HepG2 (cell line): Measurements from ENCODE around the gene TNFAIP2. TPM values are rescaled to one million over a fixed set of nuclear protein-coding genes. Genes with fewer than 3 reads are reported as not detected.
A peak's percentile ranks its signal among the peaks of the same experiment; 100 is the strongest.

Experiments used
- ATF7 ChIP-seq, 2 experiments: fragments of 450-650 bp in 1 of 2; sonication (generic) in 1 of 2; formaldehyde crosslinking in 1 of 2; IDR thresholded peaks; 2 replicates each; pipeline versions ENCODE4 v1.4.0 to v1.6.1; 2016 to 2020; ENCODE audit warnings: antibody characterized with exemption in 1 of 2, mild to moderate bottlenecking in 1 of 2, missing genetic modification reagents in 1 of 2
- CREM ChIP-seq, 2 experiments: sonication (generic) in 1 of 2; formaldehyde crosslinking in 1 of 2; IDR thresholded peaks; 2 replicates each; pipeline versions ENCODE4 v1.4.0 to v1.6.1; 2016 to 2020; ENCODE audit warnings: antibody characterized with exemption in 1 of 2, mild to moderate bottlenecking in 1 of 2, missing genetic modification reagents in 1 of 2
- HNRNPK ChIP-seq: fragments of 200-400 bp; formaldehyde crosslinking; IDR thresholded peaks from 2 replicates; pipeline ENCODE4 v1.6.1; 2018; ENCODE audit warnings: low read length, low read depth, moderate library complexity, mild to moderate bottlenecking; ENCODE audit not compliant: poor library complexity, severe bottlenecking
- HNRNPL ChIP-seq: fragments of 200-400 bp; formaldehyde crosslinking; IDR thresholded peaks from 2 replicates; pipeline ENCODE4 v1.6.1; 2017; ENCODE audit warnings: mild to moderate bottlenecking, low read depth, low read length
- JUNB ChIP-seq: sonication (generic); formaldehyde crosslinking; IDR thresholded peaks from 2 replicates; pipeline ENCODE4 v1.8.0; 2022; ENCODE audit warnings: missing genetic modification reagents, mild to moderate bottlenecking, borderline replicate concordance
- KDM3A ChIP-seq: IDR thresholded peaks from 2 replicates; pipeline ENCODE4 v1.6.1; 2018; ENCODE audit warnings: low read depth, missing compliant biosample characterization
- MTA1 ChIP-seq: sonication (generic); formaldehyde crosslinking; IDR thresholded peaks from 2 replicates; pipeline ENCODE4 v1.4.0; 2020; ENCODE audit warnings: missing genetic modification reagents, mild to moderate bottlenecking, borderline replicate concordance
- PLRG1 ChIP-seq: fragments of 450-650 bp; conservative IDR thresholded peaks from 2 replicates; pipeline ENCODE4 v1.6.1; 2016
- RAD21 ChIP-seq: fragments of 450-650 bp; formaldehyde crosslinking; IDR thresholded peaks from 2 replicates; pipeline ENCODE4 v1.5.0; 2020; ENCODE audit warnings: mild to moderate bottlenecking
- RELA ChIP-seq: sonication (generic); formaldehyde crosslinking; IDR thresholded peaks from 2 replicates; pipeline ENCODE4 v1.4.0; 2020; ENCODE audit warnings: missing genetic modification reagents
- SMC3 ChIP-seq: IDR thresholded peaks from 2 replicates; pipeline ENCODE4 v1.6.1; 2011; ENCODE audit warnings: low read length, improper control_type of control experiment
- SP2 ChIP-seq: sonication (generic); formaldehyde crosslinking; IDR thresholded peaks from 2 replicates; pipeline ENCODE4 v1.5.1; 2020; ENCODE audit warnings: mild to moderate bottlenecking, missing genetic modification reagents
- THAP11 ChIP-seq: IDR thresholded peaks from 2 replicates; pipeline ENCODE4 v1.6.1; 2016; ENCODE audit warnings: missing biosample characterization, missing genetic modification reagents
- ZNF263 ChIP-seq: sonication (generic); formaldehyde crosslinking; IDR thresholded peaks from 2 replicates; pipeline ENCODE4 v1.4.0; 2020; ENCODE audit warnings: missing genetic modification reagents
- ZNF816 ChIP-seq: sonication (generic); formaldehyde crosslinking; IDR thresholded peaks from 2 replicates; pipeline ENCODE4 v1.8.0; 2022; ENCODE audit warnings: missing genetic modification reagents, mild to moderate bottlenecking, borderline replicate concordance
- polyA plus RNA-seq, 8 experiments: library from polyadenylated mRNA; depleted of rRNA in 3 of 8; stranded (reverse) in 7 of 8; unstranded in 1 of 8; fragments of >200 nt; fragmentation: Illumina TruSeq in 4 of 8; extraction: Trizol in 4 of 8; gene quantifications; 2 replicates each; pipeline versions ENCODE4 v1.2.1 to v1.2.3, GENCODE V29; 2011 to 2016; ENCODE audit warnings: low read depth in 4 of 8, missing spikeins in 1 of 8, mixed read lengths in 1 of 8; ENCODE audit not compliant: insufficient read depth in 1 of 8
- total RNA-seq, 5 experiments: library from RNA; depleted of rRNA; stranded (reverse); fragments of >200 nt; fragmentation: Illumina TruSeq; extraction: Trizol; gene quantifications; 2 replicates each; pipeline ENCODE4 v1.2.3, GENCODE V29; 2016; ENCODE audit warnings: low read depth in 1 of 5
- TF ChIP-seq, protein P1 (sequence below): sonication (generic); formaldehyde crosslinking; conservative IDR thresholded peaks from 2 replicates; pipeline ENCODE4 v1.8.0; 2022; ENCODE audit warnings: mild to moderate bottlenecking, moderate library complexity, missing genetic modification reagents
- TF ChIP-seq, protein P2 (sequence below): IDR thresholded peaks from 2 replicates; pipeline ENCODE4 v1.6.1; 2018; ENCODE audit warnings: missing genetic modification reagents
- TF ChIP-seq, protein P3 (sequence below): sonication (generic); formaldehyde crosslinking; IDR thresholded peaks from 2 replicates; pipeline ENCODE4 v1.4.0; 2020; ENCODE audit warnings: missing genetic modification reagents, low read depth, mild to moderate bottlenecking, borderline replicate concordance
- TF ChIP-seq, protein P4 (sequence below): sonication (generic); formaldehyde crosslinking; IDR thresholded peaks from 2 replicates; pipeline ENCODE4 v1.5.0; 2020; ENCODE audit warnings: mild to moderate bottlenecking, missing genetic modification reagents, borderline replicate concordance
- TF ChIP-seq, protein P5 (sequence below): sonication (generic); formaldehyde crosslinking; IDR thresholded peaks from 2 replicates; pipeline ENCODE4 v1.5.1; 2020; ENCODE audit warnings: missing genetic modification reagents, mild to moderate bottlenecking, borderline replicate concordance

Gene TNFAIP2
- total and polyA plus RNA-seq, 2 of the 13 experiments (the other 11 are each of a cell fraction or from before 2014, with no cell fraction given): 0.46 to 1.5 TPM

DNA sequence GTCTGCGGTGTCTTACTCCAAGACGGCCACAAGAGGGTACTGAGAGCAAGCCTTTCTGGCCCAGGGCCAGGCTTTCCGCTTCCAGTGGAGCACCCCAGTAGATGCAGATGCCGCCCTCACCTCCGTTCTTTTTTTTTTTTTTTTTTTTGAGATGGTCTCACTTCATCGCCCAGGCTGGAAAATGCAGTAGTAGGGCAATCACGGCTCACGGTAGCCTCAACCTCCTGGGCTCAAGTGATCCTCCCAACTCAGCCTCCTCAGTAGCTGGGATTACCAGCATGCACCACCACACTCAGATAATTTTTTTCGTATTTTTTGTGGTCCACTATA lies 44.9 kb upstream of the TNFAIP2 start (continued):
- TF ChIP-seq KDM3A (CRISPR knock-in tag) (no peak), ZNF816 (no peak), CREM (IDR thresholded peaks at IDR 0.05) (no peak), CREM (CRISPR knock-in tag; IDR thresholded peaks at IDR 0.05) (no peak), JUNB (CRISPR knock-in tag) (no peak), THAP11 (CRISPR knock-in tag) (0 out of 2 replicates have a peak, but pooled peaks have one; percentile 32), ATF7 (IDR thresholded peaks at IDR 0.05) (no peak), ATF7 (CRISPR knock-in tag; IDR thresholded peaks at IDR 0.05) (no peak), SP2 (CRISPR knock-in tag) (no peak), RELA (no peak), SMC3 (peak; percentile 68), RAD21 (CRISPR knock-in tag) (peak; percentile 57; the same call in 1 of the 2 replicates), ZNF263 (CRISPR knock-in tag) (peak; percentile 66; the same call in 1 of the 2 replicates), PLRG1 (no peak), HNRNPL (no peak), HNRNPK (no peak), MTA1 (CRISPR knock-in tag) (no peak)
- TF ChIP-seq, protein P1, sequence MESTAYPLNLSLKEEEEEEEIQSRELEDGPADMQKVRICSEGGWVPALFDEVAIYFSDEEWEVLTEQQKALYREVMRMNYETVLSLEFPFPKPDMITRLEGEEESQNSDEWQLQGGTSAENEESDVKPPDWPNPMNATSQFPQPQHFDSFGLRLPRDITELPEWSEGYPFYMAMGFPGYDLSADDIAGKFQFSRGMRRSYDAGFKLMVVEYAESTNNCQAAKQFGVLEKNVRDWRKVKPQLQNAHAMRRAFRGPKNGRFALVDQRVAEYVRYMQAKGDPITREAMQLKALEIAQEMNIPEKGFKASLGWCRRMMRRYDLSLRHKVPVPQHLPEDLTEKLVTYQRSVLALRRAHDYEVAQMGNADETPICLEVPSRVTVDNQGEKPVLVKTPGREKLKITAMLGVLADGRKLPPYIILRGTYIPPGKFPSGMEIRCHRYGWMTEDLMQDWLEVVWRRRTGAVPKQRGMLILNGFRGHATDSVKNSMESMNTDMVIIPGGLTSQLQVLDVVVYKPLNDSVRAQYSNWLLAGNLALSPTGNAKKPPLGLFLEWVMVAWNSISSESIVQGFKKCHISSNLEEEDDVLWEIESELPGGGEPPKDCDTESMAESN (CRISPR knock-in tag): no peak
- TF ChIP-seq, protein P2, sequence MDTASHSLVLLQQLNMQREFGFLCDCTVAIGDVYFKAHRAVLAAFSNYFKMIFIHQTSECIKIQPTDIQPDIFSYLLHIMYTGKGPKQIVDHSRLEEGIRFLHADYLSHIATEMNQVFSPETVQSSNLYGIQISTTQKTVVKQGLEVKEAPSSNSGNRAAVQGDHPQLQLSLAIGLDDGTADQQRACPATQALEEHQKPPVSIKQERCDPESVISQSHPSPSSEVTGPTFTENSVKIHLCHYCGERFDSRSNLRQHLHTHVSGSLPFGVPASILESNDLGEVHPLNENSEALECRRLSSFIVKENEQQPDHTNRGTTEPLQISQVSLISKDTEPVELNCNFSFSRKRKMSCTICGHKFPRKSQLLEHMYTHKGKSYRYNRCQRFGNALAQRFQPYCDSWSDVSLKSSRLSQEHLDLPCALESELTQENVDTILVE: peak; percentile 48; the same call in 1 of the 2 replicates
- TF ChIP-seq, protein P3, sequence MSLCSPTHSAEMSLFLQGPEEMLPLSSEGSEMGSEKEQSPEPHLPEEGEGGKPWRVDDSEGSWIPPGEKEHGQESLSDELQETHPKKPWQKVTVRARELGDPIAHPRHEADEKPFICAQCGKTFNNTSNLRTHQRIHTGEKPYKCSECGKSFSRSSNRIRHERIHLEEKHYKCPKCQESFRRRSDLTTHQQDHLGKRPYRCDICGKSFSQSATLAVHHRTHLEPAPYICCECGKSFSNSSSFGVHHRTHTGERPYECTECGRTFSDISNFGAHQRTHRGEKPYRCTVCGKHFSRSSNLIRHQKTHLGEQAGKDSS (CRISPR knock-in tag): no peak
- TF ChIP-seq, protein P4, sequence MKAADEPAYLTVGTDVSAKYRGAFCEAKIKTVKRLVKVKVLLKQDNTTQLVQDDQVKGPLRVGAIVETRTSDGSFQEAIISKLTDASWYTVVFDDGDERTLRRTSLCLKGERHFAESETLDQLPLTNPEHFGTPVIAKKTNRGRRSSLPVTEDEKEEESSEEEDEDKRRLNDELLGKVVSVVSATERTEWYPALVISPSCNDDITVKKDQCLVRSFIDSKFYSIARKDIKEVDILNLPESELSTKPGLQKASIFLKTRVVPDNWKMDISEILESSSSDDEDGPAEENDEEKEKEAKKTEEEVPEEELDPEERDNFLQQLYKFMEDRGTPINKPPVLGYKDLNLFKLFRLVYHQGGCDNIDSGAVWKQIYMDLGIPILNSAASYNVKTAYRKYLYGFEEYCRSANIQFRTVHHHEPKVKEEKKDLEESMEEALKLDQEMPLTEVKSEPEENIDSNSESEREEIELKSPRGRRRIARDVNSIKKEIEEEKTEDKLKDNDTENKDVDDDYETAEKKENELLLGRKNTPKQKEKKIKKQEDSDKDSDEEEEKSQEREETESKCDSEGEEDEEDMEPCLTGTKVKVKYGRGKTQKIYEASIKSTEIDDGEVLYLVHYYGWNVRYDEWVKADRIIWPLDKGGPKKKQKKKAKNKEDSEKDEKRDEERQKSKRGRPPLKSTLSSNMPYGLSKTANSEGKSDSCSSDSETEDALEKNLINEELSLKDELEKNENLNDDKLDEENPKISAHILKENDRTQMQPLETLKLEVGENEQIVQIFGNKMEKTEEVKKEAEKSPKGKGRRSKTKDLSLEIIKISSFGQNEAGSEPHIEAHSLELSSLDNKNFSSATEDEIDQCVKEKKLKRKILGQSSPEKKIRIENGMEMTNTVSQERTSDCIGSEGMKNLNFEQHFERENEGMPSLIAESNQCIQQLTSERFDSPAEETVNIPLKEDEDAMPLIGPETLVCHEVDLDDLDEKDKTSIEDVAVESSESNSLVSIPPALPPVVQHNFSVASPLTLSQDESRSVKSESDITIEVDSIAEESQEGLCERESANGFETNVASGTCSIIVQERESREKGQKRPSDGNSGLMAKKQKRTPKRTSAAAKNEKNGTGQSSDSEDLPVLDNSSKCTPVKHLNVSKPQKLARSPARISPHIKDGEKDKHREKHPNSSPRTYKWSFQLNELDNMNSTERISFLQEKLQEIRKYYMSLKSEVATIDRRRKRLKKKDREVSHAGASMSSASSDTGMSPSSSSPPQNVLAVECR (CRISPR knock-in tag): no peak
- TF ChIP-seq, protein P5, sequence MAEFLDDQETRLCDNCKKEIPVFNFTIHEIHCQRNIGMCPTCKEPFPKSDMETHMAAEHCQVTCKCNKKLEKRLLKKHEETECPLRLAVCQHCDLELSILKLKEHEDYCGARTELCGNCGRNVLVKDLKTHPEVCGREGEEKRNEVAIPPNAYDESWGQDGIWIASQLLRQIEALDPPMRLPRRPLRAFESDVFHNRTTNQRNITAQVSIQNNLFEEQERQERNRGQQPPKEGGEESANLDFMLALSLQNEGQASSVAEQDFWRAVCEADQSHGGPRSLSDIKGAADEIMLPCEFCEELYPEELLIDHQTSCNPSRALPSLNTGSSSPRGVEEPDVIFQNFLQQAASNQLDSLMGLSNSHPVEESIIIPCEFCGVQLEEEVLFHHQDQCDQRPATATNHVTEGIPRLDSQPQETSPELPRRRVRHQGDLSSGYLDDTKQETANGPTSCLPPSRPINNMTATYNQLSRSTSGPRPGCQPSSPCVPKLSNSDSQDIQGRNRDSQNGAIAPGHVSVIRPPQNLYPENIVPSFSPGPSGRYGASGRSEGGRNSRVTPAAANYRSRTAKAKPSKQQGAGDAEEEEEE (CRISPR knock-in tag): no peak
